ENCODE results near the gene SORBS2.
A peak's percentile ranks its signal among the peaks of the same experiment; 100 is the strongest.
"Not testable (repeated sequence)": the region's sequence is repeated elsewhere in the genome, so short reads cannot be mapped to it uniquely, and the experiment has no call there.

The SORBS2 gene

GRCh38 chr4:185578284-185578683 lies 233.7 kb downstream of the SORBS2 start:
- no peak for DNase-seq

- DNase-seq = no peak
Measured at GRCh38 chr4:185576962-185577950, 234.7 kb downstream of the SORBS2 start.

GRCh38 chr4:185576314-185576961 lies 235.6 kb downstream of the SORBS2 start:
- DNase-seq = no peak

- DNase-seq = no peak
Measured at GRCh38 chr4:185573651-185574199, 238.3 kb downstream of the SORBS2 start.

- DNase-seq = no peak
Measured at GRCh38 chr4:185570727-185571126, 241.3 kb downstream of the SORBS2 start.

- no peak for DNase-seq
Measured at GRCh38 chr4:185567381-185568376, 244.3 kb downstream of the SORBS2 start.

GRCh38 chr4:185566972-185567371 lies 245.0 kb downstream of the SORBS2 start:
- no peak for DNase-seq

- no peak for DNase-seq
Measured at GRCh38 chr4:185566425-185566824, 245.6 kb downstream of the SORBS2 start.

- DNase-seq = no peak
Measured at GRCh38 chr4:185565696-185566095, 246.3 kb downstream of the SORBS2 start.

- DNase-seq = no peak
Measured at GRCh38 chr4:185564349-185564748, 247.6 kb downstream of the SORBS2 start.

- DNase-seq = no peak
Measured at GRCh38 chr4:185562531-185562930, 249.5 kb downstream of the SORBS2 start.

GRCh38 chr4:185560316-185560715 lies 251.7 kb downstream of the SORBS2 start:
- no peak for DNase-seq

- DNase-seq = no peak
Measured at GRCh38 chr4:185559915-185560281, 252.1 kb downstream of the SORBS2 start.

- DNase-seq = not testable (repeated sequence)
Measured at GRCh38 chr4:185559251-185559914, 252.6 kb downstream of the SORBS2 start.

- no peak for DNase-seq
Measured at GRCh38 chr4:185554365-185555126, 257.4 kb downstream of the SORBS2 start.

- DNase-seq = no peak
Measured at GRCh38 chr4:185552254-185552653, 259.7 kb downstream of the SORBS2 start.

- no peak for DNase-seq
Measured at GRCh38 chr4:185550933-185551332, 261.1 kb downstream of the SORBS2 start.

GRCh38 chr4:185549095-185549639 lies 262.8 kb downstream of the SORBS2 start:
- DNase-seq = peak; percentile 8

- DNase-seq = no peak
Measured at GRCh38 chr4:185548587-185548986, 263.4 kb downstream of the SORBS2 start.

GRCh38 chr4:185546335-185546734 lies 265.7 kb downstream of the SORBS2 start:
- DNase-seq = no peak

Measured in inflammatory macrophage treated with lipopolysaccharide for 4 hours (primary cell).